Activated CD8-positive, alpha-beta memory T cell treated with anti-CD3 and anti-CD28 coated beads for 36 hours (primary cell): ENCODE results near the gene ING4. TPM values are rescaled to one million over a fixed set of nuclear protein-coding genes. Genes with fewer than 3 reads are reported as not detected.

Experiments
- CTCF ChIA-PET: fragments of 350-600 bp; sonication (Branson Sonifier 250); formaldehyde crosslinking; loops from one replicate; lab custom pipeline; 2021; ENCODE audit warnings: antibody characterized with exemption; lab: Charles Lee
- POLR2A ChIA-PET: fragments of 350-600 bp; sonication (Branson Sonifier 250); formaldehyde crosslinking; loops from one replicate; lab custom pipeline; 2021; ENCODE audit warnings: antibody characterized with exemption; lab: Charles Lee
- total RNA-seq, 2 experiments: library from RNA; stranded (reverse); gene quantifications; one replicate each; pipeline ENCODE4 v1.2.3, GENCODE V29; 2021

The ING4 gene
- total RNA-seq, 2 experiments from 2014 or later: 10.8 to 13.3 TPM

DNA sequence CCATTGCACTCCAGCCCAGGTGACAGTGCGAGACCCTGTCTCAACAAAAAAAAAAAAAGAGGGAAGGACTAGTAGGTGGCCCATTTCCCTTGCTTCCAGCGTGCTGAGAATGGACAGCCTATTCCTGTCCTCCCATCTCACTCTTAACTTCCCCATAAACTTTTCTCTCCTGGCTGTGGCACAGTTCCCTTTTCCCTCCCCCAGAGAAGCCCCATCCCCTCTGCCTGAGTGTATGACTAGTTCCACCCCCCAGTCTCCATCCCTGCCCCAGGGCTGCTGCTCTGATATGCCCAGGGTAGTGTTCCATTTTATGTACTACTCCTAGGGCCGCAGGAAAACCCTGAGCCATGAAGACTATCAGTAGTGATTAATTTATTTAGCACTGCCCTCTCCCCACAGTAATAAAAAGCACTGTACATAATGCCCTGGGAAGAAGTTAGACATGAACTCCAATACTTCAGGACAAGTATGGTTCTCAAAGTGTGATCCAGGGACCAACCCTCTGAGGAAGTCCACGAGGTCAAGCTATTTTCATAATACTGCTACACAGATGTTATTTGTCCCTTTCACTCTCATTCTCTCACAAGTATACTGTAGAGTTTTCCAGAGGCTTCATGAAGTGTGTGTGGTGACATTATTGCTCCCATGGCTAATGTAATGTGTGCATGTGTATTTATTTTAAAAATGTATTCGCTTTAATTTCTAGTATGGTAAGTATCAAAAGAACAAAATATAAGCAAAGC lies 44.3 kb downstream of the ING4 start:
- POLR2A ChIA-PET: interaction anchor here (0.6 kb wide), 1 partner anchor 31 kb away, joined by 4 read pairs; no protein-coding TSS in a partner anchor
- CTCF ChIA-PET: interaction anchor here (1.6 to 3.9 kb wide), 3 partner anchors 12 to 207 kb away, joined by 3 to 19 read pairs (median 7); no protein-coding TSS in a partner anchor

DNA sequence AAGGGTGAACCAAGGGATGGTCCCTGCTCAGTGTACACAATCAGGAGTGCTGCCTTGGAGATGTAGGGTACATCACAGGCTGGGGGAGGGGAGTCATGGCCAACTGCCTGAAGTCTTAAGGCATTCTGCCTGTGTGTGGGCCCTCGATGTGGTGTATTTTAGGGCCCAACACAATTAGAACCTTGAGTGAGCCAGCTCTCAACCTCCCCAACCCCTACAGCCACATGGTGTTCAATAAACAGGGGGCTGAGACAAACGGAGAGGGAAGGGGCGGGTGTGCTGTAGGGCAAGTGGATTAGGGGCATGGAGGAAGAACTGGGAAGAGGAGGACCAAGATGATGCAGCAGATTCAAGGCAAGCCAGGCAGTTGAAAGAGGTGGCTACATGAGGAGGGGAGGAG lies 47.1 kb downstream of the ING4 start:
- CTCF ChIA-PET: interaction anchor here (0.7 to 1.2 kb wide), 4 partner anchors 20 to 77 kb away, joined by 3 read pairs; partner anchors contain the start of gene LPAR5
- POLR2A ChIA-PET: interaction anchor here (0.7 kb wide), 1 partner anchor 32 kb away, joined by 6 read pairs; no protein-coding TSS in a partner anchor

GRCh38 chr12:6614513-6615172 lies 48.3 kb downstream of the ING4 start:
- ChIA-PET CTCF (interaction anchor here (0.7 to 1.9 kb wide), 3 partner anchors 25 to 70 kb away, joined by 3 to 4 read pairs (median 3); no protein-coding TSS in a partner anchor), POLR2A (interaction anchor here (1.2 to 1.4 kb wide), 3 partner anchors 10 to 75 kb away, joined by 5 to 6 read pairs (median 5); partner anchors contain the start of gene ZNF384)

DNA sequence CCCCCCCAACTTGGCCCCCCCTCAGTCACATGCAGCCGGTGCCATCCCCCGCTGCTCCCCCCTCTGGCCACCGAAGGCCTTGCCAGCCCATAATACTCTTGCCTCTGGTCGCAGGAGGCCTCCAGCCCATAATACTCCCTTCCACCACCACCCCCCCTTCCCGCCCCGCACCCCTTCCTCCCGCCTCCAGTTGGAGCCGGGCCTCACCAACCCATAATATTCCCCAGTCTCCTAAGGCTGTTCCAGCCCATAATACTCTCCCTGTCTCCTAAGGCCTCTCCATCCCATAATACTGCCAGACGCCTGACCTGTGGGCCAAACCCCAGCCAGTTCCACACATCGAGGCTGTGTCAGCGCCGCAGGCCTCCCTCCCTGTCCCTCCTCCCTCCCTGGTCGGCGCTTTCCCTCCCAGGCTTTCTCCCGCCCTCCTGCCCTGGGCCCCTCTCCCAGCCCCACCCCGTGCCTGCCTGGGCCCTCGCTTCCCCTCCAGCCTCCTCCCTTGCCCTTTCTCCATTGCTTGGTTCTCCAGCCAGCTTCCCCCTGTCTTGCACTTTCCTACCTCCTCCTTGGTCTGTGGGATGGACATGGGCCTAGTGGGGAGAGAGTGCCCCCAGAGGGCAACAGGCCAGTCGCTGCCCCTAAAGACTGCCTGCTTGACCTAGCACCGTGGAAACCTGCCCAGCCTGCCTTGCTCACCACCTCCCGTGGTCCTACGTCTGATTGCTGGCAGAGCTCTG lies 49.0 kb downstream of the ING4 start:
- CTCF ChIA-PET: interaction anchor here (1.3 to 1.9 kb wide), 3 partner anchors 7 to 71 kb away, joined by 3 to 4 read pairs (median 4); no protein-coding TSS in a partner anchor

GRCh38 chr12:6613015-6613775 lies 49.7 kb downstream of the ING4 start:
- CTCF ChIA-PET: interaction anchor here (1.6 to 1.9 kb wide), 2 partner anchors 8 to 71 kb away, joined by 4 read pairs; no protein-coding TSS in a partner anchor
- POLR2A ChIA-PET: interaction anchor here (0.6 to 1.4 kb wide), 7 partner anchors 9 to 157 kb away, joined by 3 to 14 read pairs (median 5); partner anchors contain the start of gene ZNF384

More for the DNA sequence above, 49.0 kb downstream of the ING4 start:
- POLR2A ChIA-PET: interaction anchor here (1.0 to 1.4 kb wide), 4 partner anchors 9 to 139 kb away, joined by 3 to 6 read pairs (median 5); partner anchors contain the start of gene ZNF384

GRCh38 chr12:6612652-6613014 lies 50.3 kb downstream of the ING4 start:
- POLR2A ChIA-PET: interaction anchor here (0.6 to 1.2 kb wide), 3 partner anchors 77 to 158 kb away, joined by 5 to 14 read pairs (median 5); partner anchors contain the start of gene ZNF384
- CTCF ChIA-PET: interaction anchor here (1.6 kb wide), 1 partner anchor 9 kb away, joined by 4 read pairs; no protein-coding TSS in a partner anchor

- POLR2A ChIA-PET: interaction anchor here (1.0 to 1.2 kb wide), 2 partner anchors 77 to 158 kb away, joined by 5 to 14 read pairs; partner anchors contain the start of gene ZNF384
These were observed 50.7 kb downstream of the ING4 start for GRCh38 chr12:6612247-6612646.

GRCh38 chr12:6608592-6609281 lies 54.2 kb downstream of the ING4 start:
- CTCF ChIA-PET: interaction anchor here (0.6 to 1.2 kb wide), 5 partner anchors 20 to 105 kb away, joined by 3 to 6 read pairs (median 5); partner anchors contain the start of gene ZNF384

More at GRCh38 chr12:6612247-6612646, 50.7 kb downstream of the ING4 start:
- CTCF ChIA-PET: interaction anchor here (1.6 kb wide), 1 partner anchor 9 kb away, joined by 4 read pairs; no protein-coding TSS in a partner anchor

GRCh38 chr12:6607751-6608591 lies 54.9 kb downstream of the ING4 start:
- POLR2A ChIA-PET: interaction anchor here (0.5 to 0.8 kb wide), 2 partner anchors 55 to 164 kb away, joined by 4 to 15 read pairs; no protein-coding TSS in a partner anchor
- CTCF ChIA-PET: interaction anchor here (0.6 to 1.2 kb wide), 4 partner anchors 20 to 106 kb away, joined by 3 to 6 read pairs (median 4); partner anchors contain the start of gene ZNF384

More at GRCh38 chr12:6608592-6609281, 54.2 kb downstream of the ING4 start:
- POLR2A ChIA-PET: interaction anchor here (0.5 to 0.8 kb wide), 3 partner anchors 55 to 164 kb away, joined by 3 to 15 read pairs (median 4); partner anchors contain the start of gene ZNF384

- CTCF ChIA-PET: interaction anchor here (0.8 to 1.3 kb wide), 3 partner anchors 30 to 83 kb away, joined by 3 to 4 read pairs (median 3); partner anchors contain the start of gene ZNF384
- POLR2A ChIA-PET: interaction anchor here (0.5 to 1.6 kb wide), 7 partner anchors 10 to 338 kb away, joined by 3 to 9 read pairs (median 4); partner anchors contain the start of genes C12orf57 and ZNF384
These were observed 56.4 kb downstream of the ING4 start for GRCh38 chr12:6606331-6607131.

- ChIA-PET POLR2A (interaction anchor here (0.5 to 1.6 kb wide), 6 partner anchors 9 to 269 kb away, joined by 3 to 6 read pairs (median 4); no protein-coding TSS in a partner anchor), CTCF (interaction anchor here (0.8 to 1.3 kb wide), 4 partner anchors 29 to 180 kb away, joined by 3 to 4 read pairs (median 3); partner anchors contain the start of gene ZNF384)
These were observed 57.2 kb downstream of the ING4 start for GRCh38 chr12:6605421-6606330.

GRCh38 chr12:6604259-6605029 lies 58.5 kb downstream of the ING4 start:
- POLR2A ChIA-PET: interaction anchor here (0.6 to 1.4 kb wide), 2 partner anchors 10 to 85 kb away, joined by 5 to 6 read pairs; partner anchors contain the start of gene ZNF384
- CTCF ChIA-PET: interaction anchor here (0.9 to 1.5 kb wide), 6 partner anchors 16 to 269 kb away, joined by 3 read pairs; partner anchors contain the start of genes SPSB2 and ZNF384
